OCI-M2 (cell line): ENCODE results near the gene MIPEP.
"Not testable (repeated sequence)": the region's sequence is repeated elsewhere in the genome, so short reads cannot be mapped to it uniquely, and the experiment has no call there.

Experiments
- DNase-seq: peaks from one replicate; lab custom pipeline; 2025; ENCODE audit not compliant: unreplicated experiment; lab: John Stamatoyannopoulos, UW

MIPEP gene

GRCh38 chr13:23751195-23751594 is 138.0 kb downstream of the MIPEP start:
- DNase-seq = no peak

- DNase-seq = no peak
Observed at GRCh38 chr13:23750383-23751121, 138.6 kb downstream of the MIPEP start.

DNA sequence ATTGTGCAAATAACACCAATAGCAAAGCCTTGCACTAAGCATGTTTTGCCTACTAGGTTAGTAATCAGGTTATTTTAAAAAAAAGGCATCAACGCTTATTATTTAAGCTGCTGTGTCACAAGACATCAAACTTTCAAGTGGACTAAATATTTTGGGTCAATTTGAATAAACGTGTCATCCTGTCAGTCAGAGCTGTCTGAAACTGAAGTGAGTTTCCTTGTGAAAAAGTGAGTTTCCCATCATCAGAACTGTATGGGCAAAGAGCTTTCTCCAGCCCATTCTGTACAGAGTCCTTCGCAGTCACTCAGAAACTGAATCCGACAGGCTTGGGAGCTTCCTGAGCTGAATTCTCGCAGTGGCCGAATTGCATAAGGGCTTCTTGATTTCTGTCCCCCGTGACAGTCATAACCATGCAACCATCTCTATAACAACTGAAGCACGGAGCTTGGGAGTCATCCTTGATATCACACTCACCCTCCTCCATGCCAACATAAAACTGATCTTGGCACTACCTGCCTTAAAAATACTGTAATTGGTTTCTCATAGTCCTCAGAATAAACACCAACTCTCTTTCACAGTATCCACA is 139.8 kb downstream of the MIPEP start:
- no peak for DNase-seq

DNA sequence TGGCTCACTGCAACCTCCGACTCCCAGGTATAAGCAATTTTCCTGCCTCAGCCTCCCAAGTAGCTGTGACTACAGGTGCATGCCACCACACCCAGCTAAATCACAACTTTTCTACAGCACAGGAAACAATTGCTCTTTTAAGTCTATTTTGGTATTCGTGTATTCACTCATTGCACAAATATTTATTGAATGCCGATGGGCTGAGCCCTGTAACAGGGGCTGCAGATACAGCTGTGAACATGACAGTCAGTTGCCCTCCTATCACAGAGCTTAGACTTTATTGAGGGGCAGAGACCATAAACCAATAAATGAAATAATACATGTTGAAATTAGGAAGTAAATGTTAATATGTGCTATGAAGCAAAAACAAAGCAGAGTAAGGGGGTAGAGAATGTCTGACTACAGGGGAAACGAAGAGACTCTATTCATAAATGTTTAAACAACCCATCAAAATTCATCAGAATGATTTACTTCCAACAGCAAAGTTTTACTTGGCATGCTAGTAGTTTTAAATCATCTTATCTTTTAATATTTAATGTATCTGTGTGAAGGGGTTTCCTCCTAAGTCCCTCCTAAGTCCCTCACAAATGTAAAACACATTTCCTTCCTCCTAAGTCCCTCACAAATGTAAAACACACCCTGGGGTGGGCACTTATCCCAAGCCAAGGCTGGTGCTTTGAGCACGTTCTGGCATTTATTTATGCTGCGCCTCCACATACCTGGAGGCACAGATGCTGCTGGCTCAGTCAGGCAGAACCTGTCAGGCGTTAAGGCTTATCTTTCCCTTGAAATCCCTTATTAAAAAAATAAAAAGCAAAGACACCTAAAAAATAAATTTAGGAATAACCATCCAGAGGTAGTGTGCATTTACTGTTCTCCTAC is 140.8 kb downstream of the MIPEP start:
- DNase-seq = no peak

DNA sequence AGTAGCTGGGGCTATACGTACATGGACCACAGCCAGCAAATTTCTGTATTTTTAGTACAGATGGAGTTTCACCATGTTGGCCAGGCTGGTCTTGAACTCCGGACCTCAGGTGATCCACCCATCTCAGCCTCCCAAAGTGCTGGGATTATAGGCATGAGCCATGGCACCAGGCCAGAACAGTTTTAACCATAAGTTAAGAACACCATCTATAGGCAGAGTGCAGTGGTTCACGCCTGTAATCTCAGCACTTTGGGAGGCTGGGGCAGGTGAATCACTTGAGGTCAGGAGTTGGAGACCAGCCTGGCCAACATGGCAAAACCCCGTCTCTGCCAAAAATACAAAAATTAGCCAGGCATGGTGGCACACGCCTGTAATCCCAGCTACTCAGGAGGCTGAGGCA is 143.1 kb downstream of the MIPEP start:
- DNase-seq = not testable (repeated sequence)

- DNase-seq = no peak
Observed at GRCh38 chr13:23744315-23744714, 144.9 kb downstream of the MIPEP start.

DNA sequence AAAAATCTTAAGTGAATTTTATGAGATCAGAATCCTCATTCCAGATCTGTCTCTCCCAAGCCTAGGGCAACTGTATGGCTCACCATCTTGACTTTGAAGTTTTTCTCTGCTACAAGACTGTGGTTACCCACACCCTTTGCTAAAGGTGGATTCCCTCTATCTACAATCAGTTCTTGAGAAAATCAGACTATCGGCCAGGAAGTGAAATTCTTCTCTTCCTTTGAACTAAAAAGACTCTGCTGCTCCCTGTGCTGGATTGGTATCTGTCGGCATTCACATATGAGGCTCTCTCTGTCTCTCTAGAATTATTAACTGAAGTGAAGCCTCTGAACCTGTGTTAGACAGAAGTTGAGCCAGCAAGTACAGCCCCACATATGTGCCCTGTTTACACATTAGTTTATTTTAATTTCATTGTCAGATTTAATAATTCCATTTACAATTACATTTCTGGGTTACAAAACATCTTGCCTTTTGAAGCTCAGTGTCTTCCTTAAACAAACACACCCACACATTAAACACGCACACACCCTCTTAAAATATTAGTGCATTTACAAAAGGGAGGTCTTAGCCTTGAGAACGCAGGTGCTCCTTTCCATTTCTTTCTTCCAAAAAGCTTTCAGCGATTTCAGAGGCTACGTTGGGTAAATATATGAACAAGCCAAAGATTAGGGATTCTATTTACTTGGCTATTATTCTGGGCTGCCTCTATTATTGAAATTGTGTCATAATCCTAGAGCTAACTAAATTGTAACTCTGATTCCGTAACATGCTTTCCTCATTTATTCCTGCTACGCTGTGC is 145.7 kb downstream of the MIPEP start:
- no peak for DNase-seq

- DNase-seq = no peak
Observed at GRCh38 chr13:23741879-23742510, 147.2 kb downstream of the MIPEP start.

- no peak for DNase-seq
Observed at GRCh38 chr13:23740002-23740401, 149.2 kb downstream of the MIPEP start.

GRCh38 chr13:23739596-23739995 is 149.6 kb downstream of the MIPEP start:
- no peak for DNase-seq

- no peak for DNase-seq
Observed at GRCh38 chr13:23736541-23736940, 152.7 kb downstream of the MIPEP start.

GRCh38 chr13:23735329-23735728 is 153.9 kb downstream of the MIPEP start:
- no peak for DNase-seq

DNA sequence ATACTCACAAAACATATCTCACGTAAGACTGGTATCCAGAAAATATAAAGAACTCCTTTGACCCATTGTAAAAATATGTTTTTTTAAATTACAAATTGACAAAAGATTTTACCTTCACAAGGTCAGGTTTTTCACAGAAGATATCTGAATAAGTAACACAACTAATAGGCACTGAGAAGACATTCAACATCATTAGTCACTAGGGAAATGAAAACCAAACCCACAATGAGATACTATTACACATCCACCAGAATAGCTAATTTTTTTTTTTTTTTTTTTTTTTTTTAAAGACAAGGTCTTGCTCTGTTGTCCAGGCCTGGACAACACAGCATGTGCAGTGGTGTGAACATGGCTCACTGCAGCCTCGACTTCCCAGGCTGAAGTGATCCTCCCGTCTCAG is 157.5 kb downstream of the MIPEP start:
- DNase-seq = no peak

DNA sequence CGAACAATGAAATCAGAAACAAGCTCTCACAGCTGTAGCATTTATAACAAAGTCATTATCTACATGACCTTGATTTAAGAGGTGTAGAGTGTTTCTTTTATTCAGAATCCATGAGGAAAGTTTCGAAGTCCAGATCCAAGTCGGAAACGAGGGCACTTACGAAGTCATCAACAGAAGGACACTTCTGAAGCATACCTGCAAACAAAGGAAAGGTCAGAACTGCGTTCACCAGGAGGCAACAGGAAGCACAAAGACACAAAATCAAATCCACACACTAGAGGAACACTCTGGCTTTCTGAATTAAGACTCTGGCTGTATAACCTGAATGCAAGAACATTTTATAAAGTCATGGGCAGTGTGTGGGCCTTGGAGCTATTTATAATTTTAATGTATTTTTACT is 158.9 kb downstream of the MIPEP start:
- DNase-seq = no peak

DNA sequence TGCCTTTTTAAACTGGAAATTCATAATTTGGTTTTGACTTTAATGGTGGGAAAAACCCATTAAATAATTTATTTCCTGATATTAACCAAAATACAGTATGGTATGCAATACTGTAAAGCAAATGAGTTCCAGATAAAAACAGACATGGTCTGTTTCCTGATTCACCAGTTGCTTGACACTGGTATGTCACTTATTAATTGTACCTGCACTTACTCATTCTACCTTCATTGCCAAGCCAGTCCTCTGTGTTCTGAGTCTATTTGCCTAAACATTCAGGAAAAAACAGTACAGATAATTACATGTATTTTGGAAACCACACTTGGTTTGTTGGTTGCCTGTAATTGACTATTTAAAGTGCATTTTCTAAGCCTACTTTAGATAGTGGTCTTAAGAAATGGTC is 159.7 kb downstream of the MIPEP start:
- no peak for DNase-seq

- no peak for DNase-seq
Observed at GRCh38 chr13:23728807-23729206, 160.4 kb downstream of the MIPEP start.

- DNase-seq = no peak
Observed at GRCh38 chr13:23725922-23726321, 163.3 kb downstream of the MIPEP start.

GRCh38 chr13:23724196-23724970 is 164.8 kb downstream of the MIPEP start:
- no peak for DNase-seq

- no peak for DNase-seq
Observed at GRCh38 chr13:23723471-23723870, 165.7 kb downstream of the MIPEP start.
